Endothelial cell of umbilical vein (primary cell): ENCODE measurements around the gene DRICH1. TPM values are rescaled to one million over a fixed set of nuclear protein-coding genes. Genes with fewer than 3 reads are reported as not detected.
A peak's percentile ranks its signal among the peaks of the same experiment; 100 is the strongest.
"Not testable (repeated sequence)": the region's sequence is repeated elsewhere in the genome, so short reads cannot be mapped to it uniquely, and the experiment has no call there.

Experiments used
- BruUV-seq: library from RNA; stranded (reverse); fragments of 400-500 nt; replicated peaks from 2 replicates; lab custom pipeline; 2021; lab: Mats Ljungman, UMichigan
- CTCF ChIA-PET: fragments of 300-600, 350-600 bp; sonication (Branson Sonifier 250); formaldehyde crosslinking; loops from one replicate; lab custom pipeline; 2021; ENCODE audit warnings: antibody characterized with exemption, inconsistent platforms; lab: Charles Lee
- POLR2A ChIA-PET: fragments of 300-600, 350-600 bp; sonication (Branson Sonifier 250); formaldehyde crosslinking; loops from one replicate; lab custom pipeline; 2021; ENCODE audit warnings: antibody characterized with exemption, inconsistent platforms; lab: Charles Lee
- DNase-seq: peaks from one replicate; pipeline ENCODE4 v3.0.0-alpha.2; 2011; ENCODE audit warnings: low read depth, low spot score
- FAIRE-seq: peaks from 2 replicates; lab custom pipeline; 2011; peaks lifted over from hg19 to GRCh38; lab: Jason Lieb, UNC
- H2AFZ ChIP-seq: 2 replicates; pipeline ENCODE4 v1.6.0; 2012; ENCODE audit warnings: low read depth, low read length, control low read depth, inconsistent platforms
- H3K27ac ChIP-seq: 2 replicates; pipeline ENCODE4 v1.5.1; 2011; ENCODE audit warnings: low read depth, mild to moderate bottlenecking, control low read depth, low read length, moderate library complexity; ENCODE audit not compliant: insufficient read depth
- H3K27me3 ChIP-seq, 2 experiments: 2 replicates each; pipeline versions ENCODE4 v1.6.0 to v1.6.1; 2011; ENCODE audit warnings: low read length in 2 of 2, mixed read lengths in 1 of 2; ENCODE audit not compliant: control insufficient read depth in 2 of 2, insufficient read depth in 2 of 2
- H3K36me3 ChIP-seq, 2 experiments: 2 replicates in 1 of 2; 3 replicates in 1 of 2; pipeline ENCODE4 v1.5.1; 2011; ENCODE audit warnings: low read length in 2 of 2, mild to moderate bottlenecking in 1 of 2, moderate library complexity in 1 of 2; ENCODE audit not compliant: control insufficient read depth in 2 of 2, insufficient read depth in 2 of 2; ENCODE audit errors: extremely low read depth in 1 of 2
- H3K4me1 ChIP-seq: 3 replicates; pipeline ENCODE4 v1.5.1; 2011; ENCODE audit warnings: mild to moderate bottlenecking, low read length; ENCODE audit not compliant: control insufficient read depth, insufficient read depth; ENCODE audit errors: extremely low read depth
- H3K4me2 ChIP-seq: 2 replicates; pipeline ENCODE4 v1.6.1; 2011; ENCODE audit warnings: low read length, control low read depth, mixed read lengths; ENCODE audit not compliant: insufficient read depth
- H3K4me3 ChIP-seq, 3 experiments: fragments of 200-600 bp in 1 of 3; sonication (generic), shearing (Covaris generic) in 1 of 3; replicated peaks in 1 of 3; 2 replicates each; pipeline ENCODE4 v1.5.1; 2011 to 2016; ENCODE audit warnings: control low read depth in 3 of 3, low read length in 3 of 3, mild to moderate bottlenecking in 2 of 3, inconsistent platforms in 1 of 3, low read depth in 1 of 3, moderate library complexity in 1 of 3; ENCODE audit not compliant: insufficient read depth in 1 of 3
- H3K79me2 ChIP-seq: 2 replicates; pipeline ENCODE4 v1.6.0; 2012; ENCODE audit warnings: low read length, inconsistent platforms; ENCODE audit not compliant: control insufficient read depth, insufficient read depth
- H3K9ac ChIP-seq: replicated peaks from 2 replicates; pipeline ENCODE3; 2011; ENCODE audit warnings: low read length, control low read depth; ENCODE audit not compliant: insufficient read depth; ENCODE audit errors: extremely low read depth
- H3K9me1 ChIP-seq: replicated peaks from 3 replicates; pipeline ENCODE4 v1.6.0; 2011; ENCODE audit warnings: mild to moderate bottlenecking, low read length; ENCODE audit not compliant: control insufficient read depth, insufficient read depth; ENCODE audit errors: extremely low read depth
- H3K9me3 ChIP-seq: replicated peaks from 2 replicates; pipeline ENCODE4 v1.5.1; 2012; ENCODE audit warnings: low read length, inconsistent platforms; ENCODE audit not compliant: control insufficient read depth, insufficient read depth
- H4K20me1 ChIP-seq: replicated peaks from 2 replicates; pipeline ENCODE3; 2011; ENCODE audit warnings: mild to moderate bottlenecking, low read length; ENCODE audit not compliant: control insufficient read depth, insufficient read depth; ENCODE audit errors: extremely low read depth
- CTCF ChIP-seq, 2 donors: IDR thresholded peaks; 1 replicate in 1 of 2; 2 replicates in 1 of 2; pipeline ENCODE4 v1.5.1; 2011; ENCODE audit warnings: low read length in 2 of 2, mild to moderate bottlenecking in 2 of 2, moderate library complexity in 2 of 2, control low read depth in 1 of 2, inconsistent platforms in 1 of 2, low read depth in 1 of 2; ENCODE audit not compliant: insufficient read depth in 1 of 2; ENCODE audit errors: extremely low read depth in 1 of 2
- EZH2 ChIP-seq: IDR thresholded peaks from 2 replicates; pipeline ENCODE4 v1.6.1; 2012; ENCODE audit warnings: borderline replicate concordance, low read depth, mild to moderate bottlenecking, moderate library complexity, low read length, inconsistent platforms; ENCODE audit not compliant: severe bottlenecking
- FOS ChIP-seq: IDR thresholded peaks from 2 replicates; pipeline ENCODE4 v1.6.1; 2011; ENCODE audit warnings: mild to moderate bottlenecking, low read length, moderate library complexity, borderline replicate concordance; ENCODE audit not compliant: insufficient read depth
- GATA2 ChIP-seq: IDR thresholded peaks from 2 replicates; pipeline ENCODE4 v1.7.0; 2011; ENCODE audit warnings: low read depth, mild to moderate bottlenecking, moderate library complexity, mixed read lengths, low read length; ENCODE audit not compliant: insufficient read length, insufficient read depth
- JUN ChIP-seq: IDR thresholded peaks from 2 replicates; pipeline ENCODE4 v1.6.1; 2011; ENCODE audit warnings: borderline replicate concordance, low read depth; ENCODE audit not compliant: insufficient read length, insufficient read depth
- MYC ChIP-seq: IDR thresholded peaks from one replicate; pipeline ENCODE4 v1.6.1; 2011; ENCODE audit warnings: mild to moderate bottlenecking, low read depth, low read length
- POLR2A ChIP-seq: IDR thresholded peaks from 2 replicates; pipeline ENCODE4 v1.6.1; 2012; ENCODE audit warnings: low read depth, mild to moderate bottlenecking, control low read depth, low read length
- POLR2AphosphoS5 ChIP-seq: IDR thresholded peaks from 2 replicates; pipeline ENCODE4 v1.6.1; 2012; ENCODE audit warnings: low read depth, mild to moderate bottlenecking, control low read depth, low read length, moderate library complexity; ENCODE audit not compliant: insufficient read depth
- dilution Hi-C: fragments of 300-500 bp; cut with MboI; formaldehyde crosslinking; loops from one replicate; pipeline ENCODE4 v1.15.0; 2019; ENCODE audit warnings: low sequenced_read_pairs; ENCODE audit not compliant: extremely low pct_ligation_motif_present
- intact Hi-C: fragments of 100-400 bp; cut with micrococcal nuclease; formaldehyde crosslinking; loops from one replicate; pipeline ENCODE4 v1.10.0; 2022
- polyA plus RNA-seq, 4 experiments: library from polyadenylated mRNA; depleted of rRNA in 3 of 4; stranded (reverse) in 3 of 4; unstranded in 1 of 4; fragments of >200 nt; gene quantifications; 2 replicates each; pipeline versions ENCODE4 v1.2.1 to v1.2.3, GENCODE V29; 2011 to 2012; ENCODE audit warnings: missing spikeins in 1 of 4
- total RNA-seq: library from RNA; stranded (reverse); gene quantifications from 2 replicates; pipeline ENCODE4 v1.2.3, GENCODE V29; 2021
- TF ChIP-seq, protein P1 (sequence below): IDR thresholded peaks from 2 replicates; pipeline ENCODE4 v1.6.1; 2011; ENCODE audit not compliant: insufficient read depth, insufficient read length

The DRICH1 gene
- total and polyA plus RNA-seq, 2 donors (not counting 3 experiments of a cell fraction or from before 2014, with no cell fraction given) = 0.25 TPM; not detected in 1

DNA sequence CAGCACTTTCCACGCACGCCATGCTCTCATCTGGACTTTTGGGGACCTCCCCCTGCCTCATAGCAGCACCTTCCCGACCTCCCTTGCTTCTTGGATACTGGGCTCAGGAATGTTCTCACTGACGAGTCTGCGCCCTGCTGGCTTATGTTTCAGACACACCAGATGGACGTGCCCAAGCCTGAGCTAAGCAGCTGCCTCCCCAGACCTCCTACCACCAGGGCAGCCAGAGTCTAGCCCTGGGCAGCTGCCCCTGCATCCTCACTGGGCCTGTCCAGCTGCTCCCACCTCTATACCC, 45.5 kb upstream of the DRICH1 start:
- H3K4me3 ChIP-seq = no peak overlapping the region
- dilution Hi-C loops = no loop called here
- no peak overlapping the region for H3K27ac ChIP-seq
- H3K9me1 ChIP-seq = no peaks in the 10 kb centered on the region
- intact Hi-C loops = no loop called here
- H3K27me3 ChIP-seq = no peaks in the 10 kb centered on the region
- H3K9ac ChIP-seq = no peak overlapping the region
- TF ChIP-seq FOS (no peak), CTCF (IDR thresholded peaks at IDR 0.05; ENCODE audit: extremely low read depth in 1 of 2, insufficient read depth in 1 of 2, low read depth in 1 of 2, low read length in 2 of 2) (no peak), POLR2A (no peak), MYC (no peak), JUN (no peak), GATA2 (no peak), EZH2 (no peak), POLR2AphosphoS5 (no peak)
- TF ChIP-seq, protein P1, sequence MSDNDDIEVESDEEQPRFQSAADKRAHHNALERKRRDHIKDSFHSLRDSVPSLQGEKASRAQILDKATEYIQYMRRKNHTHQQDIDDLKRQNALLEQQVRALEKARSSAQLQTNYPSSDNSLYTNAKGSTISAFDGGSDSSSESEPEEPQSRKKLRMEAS = no peak
- no peaks in the 10 kb centered on the region for H3K79me2 ChIP-seq
- DNase-seq = no peak
- no peaks in the 10 kb centered on the region for H3K36me3 ChIP-seq
- H4K20me1 ChIP-seq = no peaks in the 10 kb centered on the region
- no peak for FAIRE-seq
- H3K9me3 ChIP-seq = no peaks in the 10 kb centered on the region
- ChIA-PET CTCF (no interaction called here), POLR2A (no interaction called here)
- H2AFZ ChIP-seq = no peak overlapping the region
- H3K4me2 ChIP-seq = no peak overlapping the region
- peaks cover 4% of the 10 kb centered on the region for H3K4me1 ChIP-seq
- no TSS peak for BruUV-seq

DNA sequence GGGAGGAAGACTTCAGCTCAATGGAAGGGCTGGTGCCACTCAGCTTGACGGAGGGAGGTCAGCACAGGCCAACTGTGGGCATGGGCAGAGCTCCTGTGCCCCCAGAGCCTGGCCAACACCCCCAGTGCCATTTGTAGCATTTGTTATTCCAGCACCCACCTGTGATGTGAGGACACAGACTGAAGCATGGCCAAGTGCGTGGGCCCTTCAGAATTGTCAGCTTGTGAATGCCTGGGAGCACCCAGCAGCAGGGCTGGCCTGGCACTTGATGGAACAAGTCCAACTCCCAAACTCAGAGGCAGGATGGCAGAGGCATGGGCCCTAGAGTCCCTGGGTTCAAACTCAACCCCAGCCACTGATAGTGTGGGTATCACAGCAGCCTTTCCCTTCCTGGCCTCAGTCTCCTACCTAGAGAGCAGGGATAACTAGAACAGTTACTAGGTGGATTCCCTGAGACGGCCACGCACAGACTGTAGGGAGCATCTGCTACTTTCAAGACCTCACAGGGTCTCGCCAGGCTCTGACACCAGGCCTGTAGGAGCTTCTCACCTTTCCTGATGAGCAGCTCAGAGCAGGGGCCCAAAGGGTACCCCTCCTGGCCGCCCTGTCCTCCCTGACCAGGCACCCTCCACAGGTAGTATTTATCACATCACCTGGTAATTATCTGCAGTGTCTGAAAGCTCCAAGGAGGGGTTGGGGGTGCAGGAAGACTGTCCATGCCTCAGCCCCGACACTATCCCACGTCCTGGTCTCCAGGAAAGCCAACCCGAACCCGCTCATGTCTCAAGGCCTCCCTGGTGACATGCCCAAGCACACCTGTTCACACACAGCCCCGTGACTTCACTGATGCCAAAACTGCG, 45.0 kb upstream of the DRICH1 start:
- H3K4me1 ChIP-seq, H3K79me2 ChIP-seq, POLR2A ChIA-PET, H3K4me3 ChIP-seq, DNase-seq, H3K9ac ChIP-seq, H3K9me3 ChIP-seq, BruUV-seq, CTCF ChIA-PET, H3K4me2 ChIP-seq, H4K20me1 ChIP-seq, H2AFZ ChIP-seq, H3K27me3 ChIP-seq, H3K9me1 ChIP-seq, H3K27ac ChIP-seq, H3K36me3 ChIP-seq, intact Hi-C loops, dilution Hi-C loops: not testable (repeated sequence)
- FAIRE-seq = peak; percentile 15
